ENCODE data around the gene RAB11FIP3. TPM values are rescaled to one million over a fixed set of nuclear protein-coding genes. Genes with fewer than 3 reads are reported as not detected.
"Not testable (repeated sequence)": the region's sequence is repeated elsewhere in the genome, so short reads cannot be mapped to it uniquely, and the experiment has no call there.

RAB11FIP3 gene
- total and polyA plus RNA-seq, 2 experiments from 2014 or later = 1.2 to 27.8 TPM

GRCh38 chr16:474420-475122 is 49.1 kb downstream of the RAB11FIP3 start:
- H3K27me3 ChIP-seq (replicated peaks; ENCODE audit: insufficient read depth) = no peaks in the 10 kb centered on the region
- TF ChIP-seq EZH2phosphoT487 (IDR thresholded peaks at IDR 0.05; ENCODE audit: insufficient read depth, low read depth) (no peak), EZH2 (IDR thresholded peaks at IDR 0.05; ENCODE audit: insufficient read depth, poor library complexity, severe bottlenecking) (no peak)
- H3K27ac ChIP-seq = no peak overlapping the region
- no peaks in the 10 kb centered on the region for H3K9me3 ChIP-seq (ENCODE audit: low read depth)
- peaks cover 16% of the 10 kb centered on the region for H3K4me1 ChIP-seq (ENCODE audit: insufficient read depth)
- no peak overlapping the region for H3K4me3 ChIP-seq
- in situ Hi-C loops (cut with MboI) = no loop called here
- no peak overlapping the region for H2AFZ ChIP-seq
- H3K36me3 ChIP-seq (ENCODE audit: low read depth) = no peaks in the 10 kb centered on the region
- no peaks in the 10 kb centered on the region for H3K9me2 ChIP-seq (ENCODE audit: insufficient read depth)
- no peak for DNase-seq
- H3K79me2 ChIP-seq (ENCODE audit: insufficient read depth) = peaks cover 12% of the 10 kb centered on the region
- H3K4me2 ChIP-seq (ENCODE audit: unreplicated experiment) = no peak overlapping the region
- H3F3A ChIP-seq (ENCODE audit: insufficient read depth) = no peaks in the 10 kb centered on the region
- no peak overlapping the region for H3K9ac ChIP-seq
- H4K20me1 ChIP-seq (ENCODE audit: insufficient read depth) = no peaks in the 10 kb centered on the region
- WGBS, 2 experiments (ENCODE audit: low coverage in 1 of 2, low lambda C conversion rate in 2 of 2, missing lambda C conversion rate in 2 of 2) = 91 to 94% methylated on average over 18 to 19 of the region's 19 CpGs

DNA sequence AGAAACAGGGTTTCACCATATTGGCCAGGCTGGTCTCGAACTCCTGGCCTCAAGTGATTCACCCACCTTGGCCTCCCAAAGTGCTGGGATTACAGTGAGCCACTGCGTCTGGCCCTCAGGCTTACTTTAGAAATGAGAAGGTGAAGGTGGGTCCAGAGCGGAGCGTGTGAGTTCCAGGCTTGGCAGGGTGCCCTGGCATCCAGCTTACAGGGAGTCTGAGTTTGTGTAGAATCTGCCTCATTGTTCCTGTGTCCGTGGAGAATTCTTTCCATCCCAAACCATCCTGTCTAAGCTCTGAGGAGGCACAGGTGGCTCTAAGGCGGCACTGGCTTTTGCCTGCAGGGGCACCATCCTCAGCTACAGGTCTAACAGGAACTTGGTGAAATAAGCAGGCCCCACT is 50.6 kb downstream of the RAB11FIP3 start:
- no peak for DNase-seq
- no peaks in the 10 kb centered on the region for H4K20me1 ChIP-seq (ENCODE audit: insufficient read depth)

DNA sequence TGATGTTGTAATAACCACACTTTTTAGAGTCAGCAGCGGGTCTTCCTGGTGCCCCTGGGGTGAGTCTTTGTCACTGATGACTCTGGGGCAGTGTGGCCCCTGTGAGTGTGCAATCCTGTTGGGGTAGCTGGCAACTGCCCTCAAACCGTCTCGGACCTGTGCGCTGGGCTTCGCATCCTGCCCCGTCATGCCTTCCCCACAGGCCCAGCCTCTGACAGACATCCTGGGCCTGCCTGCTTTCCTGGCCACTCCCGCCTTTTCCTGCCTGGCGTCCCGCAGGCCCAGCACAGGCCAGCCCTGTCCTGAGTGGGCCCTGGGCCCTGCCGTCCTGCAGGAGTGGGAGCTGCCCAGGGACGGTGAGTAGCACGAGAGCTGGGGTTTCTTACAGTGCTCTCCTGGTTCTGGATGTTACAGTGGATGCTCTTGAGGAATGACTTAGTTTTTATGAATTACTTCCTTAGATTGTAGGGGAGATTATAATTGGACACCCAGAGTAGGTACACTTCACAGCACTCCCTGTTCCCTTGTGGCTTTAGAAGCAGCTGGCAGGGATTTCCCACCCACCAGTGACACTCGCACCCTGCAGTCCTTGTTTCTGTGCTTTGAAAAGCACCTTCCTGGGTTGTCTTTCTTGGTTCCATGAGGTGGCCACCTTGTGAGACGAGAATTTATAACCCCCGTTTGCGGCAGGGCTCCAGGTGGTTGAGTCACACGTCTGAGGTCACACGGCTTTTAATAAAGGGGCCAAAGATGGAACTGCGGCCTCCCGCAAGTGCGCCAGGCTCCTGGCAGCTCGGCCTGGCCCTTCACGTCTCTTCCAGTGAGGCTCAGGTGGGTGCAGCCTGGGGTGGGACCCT is 52.1 kb downstream of the RAB11FIP3 start:
- no peaks in the 10 kb centered on the region for H3K4me1 ChIP-seq (ENCODE audit: insufficient read depth)
- TF ChIP-seq EZH2phosphoT487 (IDR thresholded peaks at IDR 0.05; ENCODE audit: insufficient read depth, low read depth) = no peak
- TF ChIP-seq EZH2 (IDR thresholded peaks at IDR 0.05; ENCODE audit: insufficient read depth, poor library complexity, severe bottlenecking) = no peak
- no peaks in the 10 kb centered on the region for H3F3A ChIP-seq (ENCODE audit: insufficient read depth)
- no peak overlapping the region for H2AFZ ChIP-seq
- no peaks in the 10 kb centered on the region for H3K9me3 ChIP-seq (ENCODE audit: low read depth)
- H3K9me2 ChIP-seq (ENCODE audit: insufficient read depth) = no peaks in the 10 kb centered on the region
- 91 to 93% methylated on average over 20 to 21 of the region's 23 CpGs for WGBS, 2 experiments (ENCODE audit: low coverage in 1 of 2, low lambda C conversion rate in 2 of 2, missing lambda C conversion rate in 2 of 2)
- no peaks in the 10 kb centered on the region for H3K79me2 ChIP-seq (ENCODE audit: insufficient read depth)
- H4K20me1 ChIP-seq (ENCODE audit: insufficient read depth) = no peaks in the 10 kb centered on the region
- H3K27ac ChIP-seq = no peak overlapping the region
- no peak overlapping the region for H3K4me2 ChIP-seq (ENCODE audit: unreplicated experiment)
- no peaks in the 10 kb centered on the region for H3K27me3 ChIP-seq (replicated peaks; ENCODE audit: insufficient read depth)
- no peak overlapping the region for H3K9ac ChIP-seq
- H3K4me3 ChIP-seq = no peak overlapping the region
- DNase-seq = no peak
- in situ Hi-C loops (cut with MboI) = no loop called here
- H3K36me3 ChIP-seq (ENCODE audit: low read depth) = no peaks in the 10 kb centered on the region

More for the DNA sequence above, 50.6 kb downstream of the RAB11FIP3 start:
- H3K36me3 ChIP-seq (ENCODE audit: low read depth) = no peaks in the 10 kb centered on the region
- no peaks in the 10 kb centered on the region for H3K79me2 ChIP-seq (ENCODE audit: insufficient read depth)
- H3K4me3 ChIP-seq = no peak overlapping the region
- no peak overlapping the region for H2AFZ ChIP-seq
- no peak overlapping the region for H3K9ac ChIP-seq
- no peaks in the 10 kb centered on the region for H3F3A ChIP-seq (ENCODE audit: insufficient read depth)
- no peak overlapping the region for H3K27ac ChIP-seq
- in situ Hi-C loops (cut with MboI) = no loop called here
- H3K27me3 ChIP-seq (replicated peaks; ENCODE audit: insufficient read depth) = no peaks in the 10 kb centered on the region
- TF ChIP-seq EZH2phosphoT487 (IDR thresholded peaks at IDR 0.05; ENCODE audit: insufficient read depth, low read depth) (no peak), EZH2 (IDR thresholded peaks at IDR 0.05; ENCODE audit: insufficient read depth, poor library complexity, severe bottlenecking) (no peak)
- H3K9me2 ChIP-seq (ENCODE audit: insufficient read depth) = no peaks in the 10 kb centered on the region
- WGBS, 2 experiments (ENCODE audit: low coverage in 1 of 2, low lambda C conversion rate in 2 of 2, missing lambda C conversion rate in 2 of 2) = 79 to 94% methylated on average over 5 to 6 of the region's 6 CpGs
- no peaks in the 10 kb centered on the region for H3K9me3 ChIP-seq (ENCODE audit: low read depth)
- H3K4me1 ChIP-seq (ENCODE audit: insufficient read depth) = peaks cover 9% of the 10 kb centered on the region
- no peak overlapping the region for H3K4me2 ChIP-seq (ENCODE audit: unreplicated experiment)

GRCh38 chr16:478287-478686 is 52.8 kb downstream of the RAB11FIP3 start:
- H3K9me2 ChIP-seq (ENCODE audit: insufficient read depth); H4K20me1 ChIP-seq (ENCODE audit: insufficient read depth); H3F3A ChIP-seq (ENCODE audit: insufficient read depth); DNase-seq; H3K4me2 ChIP-seq (ENCODE audit: unreplicated experiment); H2AFZ ChIP-seq; H3K36me3 ChIP-seq (ENCODE audit: low read depth); H3K4me3 ChIP-seq; H3K79me2 ChIP-seq (ENCODE audit: insufficient read depth); H3K27me3 ChIP-seq (replicated peaks; ENCODE audit: insufficient read depth); H3K4me1 ChIP-seq (ENCODE audit: insufficient read depth); in situ Hi-C loops (cut with MboI); H3K9me3 ChIP-seq (ENCODE audit: low read depth); H3K9ac ChIP-seq; H3K27ac ChIP-seq: not testable (repeated sequence)
- 86 to 87% methylated on average over 10 of the region's 10 CpGs for WGBS, 2 experiments (ENCODE audit: low coverage in 1 of 2, low lambda C conversion rate in 2 of 2, missing lambda C conversion rate in 2 of 2)

All from GM23248 (cell line).